Measurements from ENCODE around the gene CYSRT1.

The CYSRT1 gene

DNA sequence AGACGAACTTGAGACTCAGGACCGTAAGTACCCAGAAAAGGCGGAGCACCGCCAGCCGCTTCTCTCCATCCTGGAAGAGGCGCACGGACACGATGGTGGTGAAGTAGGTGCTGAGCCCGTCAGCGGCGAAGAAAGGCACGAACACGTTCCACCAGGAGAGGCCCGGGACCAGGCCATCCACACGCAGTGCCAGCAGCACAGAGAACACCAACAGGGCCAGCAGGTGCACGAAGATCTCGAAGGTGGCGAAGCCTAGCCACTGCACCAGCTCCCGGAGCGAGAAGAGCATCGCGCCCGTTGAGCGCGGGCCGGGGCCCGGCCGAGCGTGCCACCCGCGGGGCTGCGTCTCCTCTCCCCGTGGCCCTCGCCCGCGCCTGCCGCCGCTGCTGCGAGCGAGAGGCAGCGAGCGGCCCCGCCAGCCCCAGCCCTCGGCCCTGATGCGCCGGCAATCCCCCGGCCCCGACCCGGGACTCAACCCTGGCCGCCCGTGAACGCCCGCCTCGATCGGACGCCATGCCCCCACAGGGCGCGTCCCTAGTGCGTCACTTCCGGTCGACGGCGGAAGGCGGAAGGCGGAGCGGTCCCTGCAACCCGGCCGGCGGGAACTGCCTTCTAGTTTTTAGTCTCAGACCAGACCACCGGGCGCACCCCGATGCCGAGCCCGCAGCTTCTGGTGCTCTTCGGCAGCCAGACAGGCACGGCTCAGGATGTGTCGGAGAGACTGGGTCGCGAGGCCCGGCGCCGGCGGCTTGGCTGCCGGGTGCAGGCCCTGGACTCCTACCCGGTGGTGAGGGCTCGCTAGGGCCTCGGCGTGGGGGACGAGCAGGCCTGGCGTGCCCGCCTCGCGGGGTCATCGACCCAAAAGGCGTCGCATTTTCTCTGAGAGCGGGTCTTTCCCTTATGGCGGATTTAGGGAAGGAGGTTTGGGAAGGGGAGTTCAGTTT, 19.6 kb upstream of the CYSRT1 start, which contains the start of the genes NDOR1 and TMEM203:
TSS of gene NDOR1 (plus strand) at position 575 of the 944 bp plus-strand sequence. CDS start at position 653, 78 bp downstream.
TSS of gene TMEM203 (minus strand) at position 523 of the 944 bp plus-strand sequence. CDS start at position 289, 234 bp downstream.
- peaks cover 16 to 53% (median 51%) of the 10 kb centered on the region in 5 donors for H3K4me1 ChIP-seq (ENCODE audit: control insufficient read depth in 5 of 5, insufficient read depth in 5 of 5, low read length in 5 of 5)
- peak within 1 kb of the TSS; percentile 83 to 97 (median 96) for H3K4me3 ChIP-seq (ENCODE audit: low read depth in 1 of 5, low read length in 5 of 5)
- peak within 1 kb of the TSS; percentile 80 to 97 (median 92) for H3K9ac ChIP-seq (ENCODE audit: low read length in 5 of 5)
- H3K36me3 ChIP-seq (ENCODE audit: control insufficient read depth in 5 of 5, insufficient read depth in 5 of 5, low read length in 5 of 5) = peaks cover 0 to 7% (median 2%) of the 10 kb centered on the region in 5 donors
- peak within 1 kb of the TSS; percentile 78 for H3K27ac ChIP-seq (ENCODE audit: low read depth, low read length)
- H3K9me3 ChIP-seq (ENCODE audit: control insufficient read depth in 5 of 5, low read length in 5 of 5) = no peaks in the 10 kb centered on the region
- no peaks in the 10 kb centered on the region for H3K27me3 ChIP-seq (ENCODE audit: control insufficient read depth in 5 of 5, insufficient read depth in 4 of 5, low read length in 5 of 5)

DNA sequence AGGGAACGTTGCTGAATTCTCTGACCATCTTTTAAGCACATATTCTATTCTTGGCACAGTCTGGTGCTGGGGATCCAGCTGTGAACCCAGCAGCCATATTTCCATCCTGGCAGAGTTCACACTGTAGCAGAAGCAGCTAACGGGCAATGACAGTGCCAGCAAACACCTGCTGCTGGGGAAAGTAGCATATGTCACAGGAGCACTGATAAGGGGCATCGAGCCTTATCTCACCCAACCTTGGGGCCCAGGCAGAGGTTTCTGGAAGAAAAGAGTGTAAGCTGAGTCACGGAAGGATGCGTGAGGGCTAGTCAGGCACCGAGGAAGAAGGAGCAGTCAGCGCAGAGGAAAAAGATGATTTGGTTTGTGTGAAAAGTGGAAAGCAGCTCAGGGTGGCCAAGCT, 18.4 kb upstream of the CYSRT1 start:
- Histone ChIP-seq H3K9ac (ENCODE audit: low read length in 5 of 5) (peak overlapping the region in 3 of 5 donors; percentile 25 to 97 (median 94)), H3K27me3 (ENCODE audit: control insufficient read depth in 5 of 5, insufficient read depth in 4 of 5, low read length in 5 of 5) (no peaks in the 10 kb centered on the region), H3K4me1 (ENCODE audit: control insufficient read depth in 5 of 5, insufficient read depth in 5 of 5, low read length in 5 of 5) (peaks cover 16 to 45% (median 44%) of the 10 kb centered on the region in 5 donors), H3K36me3 (ENCODE audit: control insufficient read depth in 5 of 5, insufficient read depth in 5 of 5, low read length in 5 of 5) (peaks cover 0 to 7% (median 2%) of the 10 kb centered on the region in 5 donors), H3K9me3 (ENCODE audit: control insufficient read depth in 5 of 5, low read length in 5 of 5) (no peaks in the 10 kb centered on the region), H3K27ac (ENCODE audit: low read depth, low read length) (no peak overlapping the region), H3K4me3 (ENCODE audit: low read depth in 1 of 5, low read length in 5 of 5) (peak overlapping the region in 3 of 5 donors; percentile 83 to 97 (median 96))

DNA sequence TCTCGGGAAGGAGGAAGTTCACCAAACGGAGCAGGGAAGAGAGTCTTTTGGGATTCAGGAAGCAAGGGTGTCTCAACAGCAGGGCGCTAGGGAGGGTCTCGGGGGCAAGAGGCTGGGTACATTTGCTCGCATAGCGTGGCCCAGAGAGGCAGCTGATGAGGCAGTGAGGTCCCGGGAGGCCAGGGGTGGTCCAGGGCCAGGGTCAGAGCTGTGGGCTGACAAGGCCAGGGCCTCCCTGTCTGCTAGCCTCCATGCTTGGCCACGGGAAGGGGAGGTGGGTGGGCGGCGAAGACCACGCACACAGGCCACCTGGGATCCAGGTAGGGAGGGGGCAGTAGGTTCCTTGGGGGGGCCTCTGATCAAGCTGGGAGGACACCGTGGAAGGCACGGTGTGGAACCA, 13.4 kb upstream of the CYSRT1 start:
- Histone ChIP-seq H3K9me3 (ENCODE audit: control insufficient read depth in 5 of 5, low read length in 5 of 5) (no peaks in the 10 kb centered on the region), H3K9ac (ENCODE audit: low read length in 5 of 5) (no peak overlapping the region), H3K27me3 (ENCODE audit: control insufficient read depth in 5 of 5, insufficient read depth in 4 of 5, low read length in 5 of 5) (no peaks in the 10 kb centered on the region), H3K4me1 (ENCODE audit: control insufficient read depth in 5 of 5, insufficient read depth in 5 of 5, low read length in 5 of 5) (peaks cover 3 to 8% (median 5%) of the 10 kb centered on the region in 5 donors), H3K27ac (ENCODE audit: low read depth, low read length) (no peak overlapping the region), H3K36me3 (ENCODE audit: control insufficient read depth in 5 of 5, insufficient read depth in 5 of 5, low read length in 5 of 5) (peaks cover 0 to 20% (median 12%) of the 10 kb centered on the region in 5 donors), H3K4me3 (ENCODE audit: low read depth in 1 of 5, low read length in 5 of 5) (no peak overlapping the region)

DNA sequence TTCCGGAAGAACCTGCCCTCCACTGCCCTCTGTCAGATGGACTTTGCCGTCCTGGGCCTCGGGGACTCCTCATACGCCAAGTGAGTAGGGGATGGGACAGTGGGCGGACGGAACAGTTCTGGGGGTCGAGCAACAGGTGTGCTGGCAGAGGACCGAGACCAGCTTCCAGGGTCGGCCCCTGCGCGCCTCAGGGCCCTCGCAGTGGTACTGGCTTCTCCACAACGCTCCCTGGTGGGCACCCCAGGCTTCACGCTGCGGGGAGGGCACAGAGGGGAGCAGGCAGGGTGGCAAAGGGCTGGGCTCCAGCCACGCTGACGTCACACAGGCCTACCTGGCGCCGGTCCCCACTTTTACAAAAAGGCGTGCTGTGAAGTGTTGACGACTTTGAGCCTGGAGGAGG, 12.5 kb upstream of the CYSRT1 start:
- H3K27ac ChIP-seq (ENCODE audit: low read depth, low read length) = no peak overlapping the region
- H3K27me3 ChIP-seq (ENCODE audit: control insufficient read depth in 5 of 5, insufficient read depth in 4 of 5, low read length in 5 of 5) = no peaks in the 10 kb centered on the region
- H3K36me3 ChIP-seq (ENCODE audit: control insufficient read depth in 5 of 5, insufficient read depth in 5 of 5, low read length in 5 of 5) = peaks cover 0 to 22% (median 12%) of the 10 kb centered on the region in 5 donors
- no peak overlapping the region for H3K9ac ChIP-seq (ENCODE audit: low read length in 5 of 5)
- H3K4me3 ChIP-seq (ENCODE audit: low read depth in 1 of 5, low read length in 5 of 5) = no peak overlapping the region
- H3K9me3 ChIP-seq (ENCODE audit: control insufficient read depth in 5 of 5, low read length in 5 of 5) = no peaks in the 10 kb centered on the region
- H3K4me1 ChIP-seq (ENCODE audit: control insufficient read depth in 5 of 5, insufficient read depth in 5 of 5, low read length in 5 of 5) = peaks cover 0 to 10% (median 8%) of the 10 kb centered on the region in 5 donors

DNA sequence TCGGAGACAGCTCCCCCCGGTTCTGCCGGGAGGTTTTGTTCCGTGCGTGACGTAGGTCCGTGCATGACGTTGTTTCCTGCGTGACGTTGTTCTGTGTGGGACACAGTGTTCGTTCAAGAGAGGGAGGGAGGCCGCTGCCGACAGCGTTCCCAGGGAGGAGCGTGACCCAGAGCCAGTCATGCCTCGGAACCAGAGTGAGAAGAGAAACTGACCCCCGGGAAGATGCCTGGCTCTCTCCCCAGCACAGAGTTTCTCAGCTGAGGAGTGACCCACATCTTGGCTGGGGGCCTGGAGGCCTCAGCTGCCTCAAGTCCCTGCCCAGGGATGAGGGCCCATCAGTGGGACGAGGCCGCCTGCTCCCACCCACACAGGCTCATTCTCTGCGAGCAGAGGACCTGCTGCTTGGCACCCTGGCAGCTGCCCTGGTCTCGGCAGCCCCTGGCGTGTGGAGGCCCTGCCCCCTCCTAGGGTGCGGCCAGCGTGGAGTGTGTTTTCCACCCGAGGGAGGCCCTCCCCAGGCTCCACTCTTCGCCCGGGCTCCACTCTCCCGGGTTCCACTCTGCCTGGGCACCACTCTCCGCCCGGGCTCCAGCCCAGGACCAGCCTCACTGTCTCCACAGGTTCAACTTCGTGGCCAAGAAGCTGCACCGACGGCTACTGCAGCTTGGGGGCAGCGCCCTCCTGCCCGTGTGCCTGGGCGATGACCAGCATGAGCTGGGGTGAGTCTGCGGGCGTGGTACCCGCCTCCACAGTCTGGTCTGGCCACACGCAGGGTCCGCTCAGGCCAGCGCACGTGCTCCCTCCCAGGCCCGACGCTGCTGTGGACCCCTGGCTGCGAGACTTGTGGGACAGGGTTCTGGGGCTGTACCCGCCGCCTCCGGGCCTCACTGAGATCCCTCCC, 11.6 kb upstream of the CYSRT1 start:
- H3K27ac ChIP-seq (ENCODE audit: low read depth, low read length) = no peak overlapping the region
- no peaks in the 10 kb centered on the region for H3K9me3 ChIP-seq (ENCODE audit: control insufficient read depth in 5 of 5, low read length in 5 of 5)
- H3K4me1 ChIP-seq (ENCODE audit: control insufficient read depth in 5 of 5, insufficient read depth in 5 of 5, low read length in 5 of 5) = peaks cover 0 to 19% (median 17%) of the 10 kb centered on the region in 5 donors
- no peak overlapping the region for H3K9ac ChIP-seq (ENCODE audit: low read length in 5 of 5)
- no peak overlapping the region for H3K4me3 ChIP-seq (ENCODE audit: low read depth in 1 of 5, low read length in 5 of 5)
- H3K27me3 ChIP-seq (ENCODE audit: control insufficient read depth in 5 of 5, insufficient read depth in 4 of 5, low read length in 5 of 5) = no peaks in the 10 kb centered on the region
- peaks cover 0 to 22% (median 12%) of the 10 kb centered on the region in 5 donors for H3K36me3 ChIP-seq (ENCODE audit: control insufficient read depth in 5 of 5, insufficient read depth in 5 of 5, low read length in 5 of 5)

DNA sequence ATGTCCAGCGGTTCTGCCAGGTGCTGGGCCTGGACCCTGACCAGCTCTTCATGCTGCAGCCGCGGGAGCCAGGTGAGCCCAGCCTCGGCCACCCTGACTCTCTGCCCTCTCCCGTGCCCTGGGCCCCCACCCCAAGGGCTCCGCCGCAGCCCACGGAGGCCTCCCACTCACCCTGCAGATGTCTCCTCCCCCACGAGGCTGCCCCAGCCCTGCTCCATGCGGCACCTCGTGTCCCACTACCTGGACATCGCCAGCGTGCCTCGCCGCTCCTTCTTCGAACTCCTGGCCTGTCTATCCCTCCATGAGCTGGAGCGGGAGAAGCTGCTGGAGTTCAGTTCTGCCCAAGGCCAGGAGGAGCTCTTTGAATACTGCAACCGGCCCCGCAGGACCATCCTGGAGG, 10.4 kb upstream of the CYSRT1 start:
- Histone ChIP-seq H3K4me1 (ENCODE audit: control insufficient read depth in 5 of 5, insufficient read depth in 5 of 5, low read length in 5 of 5) (peaks cover 0 to 24% (median 18%) of the 10 kb centered on the region in 5 donors), H3K9me3 (ENCODE audit: control insufficient read depth in 5 of 5, low read length in 5 of 5) (no peaks in the 10 kb centered on the region), H3K27ac (ENCODE audit: low read depth, low read length) (no peak overlapping the region), H3K9ac (ENCODE audit: low read length in 5 of 5) (no peak overlapping the region), H3K36me3 (ENCODE audit: control insufficient read depth in 5 of 5, insufficient read depth in 5 of 5, low read length in 5 of 5) (peaks cover 0 to 16% (median 12%) of the 10 kb centered on the region in 5 donors), H3K27me3 (ENCODE audit: control insufficient read depth in 5 of 5, insufficient read depth in 4 of 5, low read length in 5 of 5) (no peaks in the 10 kb centered on the region), H3K4me3 (ENCODE audit: low read depth in 1 of 5, low read length in 5 of 5) (no peak overlapping the region)

DNA sequence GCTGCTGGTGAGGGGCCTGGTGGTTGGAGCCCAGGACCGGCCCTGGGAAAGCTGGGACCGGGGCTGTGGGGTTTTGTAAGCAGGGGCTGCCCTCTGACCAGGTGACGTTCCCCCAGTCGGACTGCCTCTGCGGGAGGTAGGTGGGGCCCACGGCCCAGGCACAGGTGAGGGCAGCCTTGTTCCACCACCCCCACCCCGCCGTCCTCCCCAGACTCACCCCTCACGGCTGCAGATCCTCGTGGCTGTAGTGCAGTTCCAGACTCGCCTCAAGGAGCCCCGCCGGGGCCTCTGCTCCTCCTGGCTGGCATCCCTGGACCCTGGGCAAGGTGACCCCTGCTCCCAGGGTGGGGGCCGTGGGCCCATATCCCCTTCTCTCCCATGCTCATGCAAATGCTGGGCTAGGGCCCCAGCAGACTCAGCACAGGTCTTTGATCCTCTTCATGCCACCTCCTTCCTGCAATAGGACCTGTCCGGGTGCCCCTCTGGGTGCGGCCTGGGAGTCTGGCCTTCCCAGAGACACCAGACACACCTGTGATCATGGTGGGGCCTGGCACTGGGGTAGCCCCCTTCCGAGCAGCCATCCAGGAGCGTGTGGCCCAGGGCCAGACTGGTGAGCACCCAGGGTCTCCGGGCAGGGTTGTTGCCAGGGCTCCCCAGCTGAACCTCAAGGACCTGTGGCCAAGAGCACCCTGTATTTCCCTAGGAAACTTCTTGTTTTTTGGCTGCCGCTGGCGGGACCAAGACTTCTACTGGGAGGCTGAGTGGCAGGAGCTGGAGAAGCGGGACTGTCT, 9.6 kb upstream of the CYSRT1 start:
- Histone ChIP-seq H3K9me3 (ENCODE audit: control insufficient read depth in 5 of 5, low read length in 5 of 5) (no peaks in the 10 kb centered on the region), H3K36me3 (ENCODE audit: control insufficient read depth in 5 of 5, insufficient read depth in 5 of 5, low read length in 5 of 5) (peaks cover 0 to 15% (median 12%) of the 10 kb centered on the region in 5 donors)

DNA sequence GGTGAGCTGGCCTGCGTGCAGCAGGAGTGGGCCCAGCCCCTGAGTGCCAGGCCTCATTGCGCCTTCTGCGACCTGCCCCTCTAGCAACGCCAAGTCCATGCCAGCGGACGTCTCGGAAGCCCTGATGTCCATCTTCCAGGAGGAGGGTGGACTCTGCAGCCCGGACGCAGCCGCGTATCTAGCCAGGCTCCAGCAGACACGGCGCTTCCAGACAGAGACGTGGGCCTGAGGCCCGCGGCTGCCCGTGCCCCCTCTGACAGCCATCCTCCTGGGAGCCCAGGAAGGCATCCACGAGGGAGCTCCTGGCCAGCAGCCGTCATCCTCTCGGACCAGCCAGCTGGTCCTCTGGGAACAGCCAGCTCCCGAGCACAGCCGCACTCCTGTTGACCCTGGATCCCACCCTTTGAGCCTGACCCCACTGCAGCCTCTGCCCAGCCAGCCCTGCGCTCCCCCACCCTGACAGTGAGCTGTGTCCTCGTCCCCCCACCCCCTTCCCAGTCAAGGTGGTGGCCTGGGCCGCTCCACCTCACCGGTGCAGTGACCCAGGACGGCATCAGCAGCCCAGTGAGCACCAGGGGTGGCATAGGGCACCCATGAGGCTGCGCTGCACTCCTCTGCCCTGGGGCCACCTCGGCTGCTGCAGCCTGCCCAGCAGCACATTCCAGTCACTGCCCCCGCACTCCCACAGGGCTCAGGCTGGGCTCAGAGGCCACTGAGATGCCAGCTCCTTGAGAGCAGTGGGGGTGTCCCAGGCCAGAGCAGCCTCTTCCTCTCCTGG, 8.6 kb upstream of the CYSRT1 start:
- H3K9me3 ChIP-seq (ENCODE audit: control insufficient read depth in 5 of 5, low read length in 5 of 5) = no peaks in the 10 kb centered on the region
- peaks cover 0 to 24% (median 19%) of the 10 kb centered on the region in 5 donors for H3K4me1 ChIP-seq (ENCODE audit: control insufficient read depth in 5 of 5, insufficient read depth in 5 of 5, low read length in 5 of 5)
- peaks cover 0 to 15% (median 12%) of the 10 kb centered on the region in 5 donors for H3K36me3 ChIP-seq (ENCODE audit: control insufficient read depth in 5 of 5, insufficient read depth in 5 of 5, low read length in 5 of 5)
- no peak overlapping the region for H3K4me3 ChIP-seq (ENCODE audit: low read depth in 1 of 5, low read length in 5 of 5)
- no peak overlapping the region for H3K27ac ChIP-seq (ENCODE audit: low read depth, low read length)
- no peaks in the 10 kb centered on the region for H3K27me3 ChIP-seq (ENCODE audit: control insufficient read depth in 5 of 5, insufficient read depth in 4 of 5, low read length in 5 of 5)
- no peak overlapping the region for H3K9ac ChIP-seq (ENCODE audit: low read length in 5 of 5)

More for the DNA sequence above, 9.6 kb upstream of the CYSRT1 start:
- Histone ChIP-seq H3K4me1 (ENCODE audit: control insufficient read depth in 5 of 5, insufficient read depth in 5 of 5, low read length in 5 of 5) (peaks cover 0 to 24% (median 18%) of the 10 kb centered on the region in 5 donors), H3K27me3 (ENCODE audit: control insufficient read depth in 5 of 5, insufficient read depth in 4 of 5, low read length in 5 of 5) (no peaks in the 10 kb centered on the region), H3K27ac (ENCODE audit: low read depth, low read length) (no peak overlapping the region), H3K4me3 (ENCODE audit: low read depth in 1 of 5, low read length in 5 of 5) (no peak overlapping the region), H3K9ac (ENCODE audit: low read length in 5 of 5) (no peak overlapping the region)
